ENCODE data around the gene STIP1.
A peak's percentile ranks its signal among the peaks of the same experiment; 100 is the strongest.

Gene STIP1

DNA sequence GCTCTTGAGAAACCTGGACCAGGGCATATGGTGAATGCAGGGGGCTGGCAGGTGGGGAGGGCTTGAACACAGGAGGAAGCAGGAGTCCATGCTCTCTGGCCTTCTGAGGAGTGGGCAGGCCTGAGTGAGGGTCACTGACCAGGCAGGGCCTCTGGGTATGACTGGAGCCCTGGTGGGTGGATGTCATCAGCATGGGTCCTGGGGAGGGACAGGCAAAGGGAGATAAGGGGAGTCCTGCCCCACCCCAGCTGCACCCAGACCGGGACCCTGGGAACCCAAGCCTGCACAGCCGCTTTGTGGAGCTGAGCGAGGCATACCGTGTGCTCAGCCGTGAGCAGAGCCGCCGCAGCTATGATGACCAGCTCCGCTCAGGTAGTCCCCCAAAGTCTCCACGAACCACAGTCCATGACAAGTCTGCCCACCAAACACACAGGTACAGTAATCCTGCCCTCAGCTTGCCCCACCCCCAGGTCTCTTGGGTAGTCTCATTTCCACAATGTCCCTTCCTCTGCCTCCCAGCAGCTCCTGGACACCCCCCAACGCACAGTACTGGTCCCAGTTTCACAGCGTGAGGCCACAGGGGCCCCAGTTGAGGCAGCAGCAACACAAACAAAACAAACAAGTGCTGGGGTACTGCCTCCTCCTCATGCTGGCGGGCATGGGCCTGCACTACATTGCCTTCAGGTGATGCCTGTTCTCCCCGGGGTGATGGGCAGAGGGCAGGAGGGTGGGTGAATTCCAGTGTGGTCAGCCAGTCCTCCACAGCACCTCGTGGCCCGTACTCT, 46.4 kb downstream of the STIP1 start:
- H3K27me3 Mint-ChIP-seq, result no peaks in the 10 kb centered on the region
- H3K9me3 Mint-ChIP-seq, result no peaks in the 10 kb centered on the region
- peak overlapping the region; percentile 91 for H3K4me3 Mint-ChIP-seq
- peaks cover 74% of the 10 kb centered on the region for H3K4me1 Mint-ChIP-seq
- peak overlapping the region; percentile 91 for H3K27ac Mint-ChIP-seq
- no peak for ATAC-seq
- peaks cover 19% of the 10 kb centered on the region for H3K36me3 Mint-ChIP-seq

- Mint-ChIP-seq H3K9me3 (no peaks in the 10 kb centered on the region), H3K27me3 (no peaks in the 10 kb centered on the region), H3K27ac (peak overlapping the region; percentile 49), H3K4me3 (peak overlapping the region; percentile 76), H3K36me3 (peaks cover 21% of the 10 kb centered on the region), H3K4me1 (peaks cover 74% of the 10 kb centered on the region)
- ATAC-seq, result no peak
These were observed 47.0 kb downstream of the STIP1 start for GRCh38 chr11:64232967-64233315.

DNA sequence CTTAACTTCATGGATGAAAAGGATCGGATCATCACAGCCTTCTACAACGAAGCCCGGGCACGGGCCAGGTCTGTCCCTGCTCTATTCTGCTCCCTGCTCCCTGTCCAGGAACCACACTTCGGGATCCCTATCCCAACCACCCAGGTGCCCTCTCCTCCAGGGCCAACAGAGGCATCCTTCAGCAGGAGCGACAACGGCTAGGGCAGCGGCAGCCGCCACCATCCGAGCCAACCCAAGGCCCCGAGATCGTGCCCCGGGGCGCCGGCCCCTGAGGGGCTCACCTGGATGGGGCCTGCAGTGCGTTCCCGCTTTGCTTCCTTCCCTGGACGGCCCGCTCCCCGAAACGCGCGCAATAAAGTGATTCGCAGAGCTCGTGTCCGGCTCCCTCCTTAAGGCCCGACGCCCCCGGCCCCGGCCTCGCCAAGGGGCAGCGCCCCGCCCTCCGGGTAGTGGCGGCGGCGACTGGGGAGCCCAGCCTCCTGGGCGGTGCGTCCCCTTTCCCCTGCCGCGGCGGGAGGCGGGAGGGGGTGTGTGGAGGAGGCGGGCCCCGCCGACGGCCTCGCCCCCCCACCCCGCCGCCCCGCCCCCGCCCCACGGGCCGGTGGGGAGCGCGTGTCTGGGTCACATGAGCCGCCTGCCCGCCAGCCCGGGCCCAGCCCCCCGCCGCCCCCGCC, 48.1 kb downstream of the STIP1 start, which contains the start of gene VEGFB:
Gene VEGFB, plus strand, starts transcription at position 672 of the 674 bp plus-strand sequence. CDS start 250 bp downstream, outside the sequence.
- H3K36me3 Mint-ChIP-seq, result peaks cover 32% of the 10 kb centered on the region
- peak within 1 kb of the TSS; percentile 94 for H3K4me3 Mint-ChIP-seq
- H3K4me1 Mint-ChIP-seq, result peaks cover 78% of the 10 kb centered on the region
- no peaks in the 10 kb centered on the region for H3K27me3 Mint-ChIP-seq
- peak within 1 kb of the TSS; percentile 99 for H3K27ac Mint-ChIP-seq
- peak; percentile 74 for ATAC-seq
- no peaks in the 10 kb centered on the region for H3K9me3 Mint-ChIP-seq

DNA sequence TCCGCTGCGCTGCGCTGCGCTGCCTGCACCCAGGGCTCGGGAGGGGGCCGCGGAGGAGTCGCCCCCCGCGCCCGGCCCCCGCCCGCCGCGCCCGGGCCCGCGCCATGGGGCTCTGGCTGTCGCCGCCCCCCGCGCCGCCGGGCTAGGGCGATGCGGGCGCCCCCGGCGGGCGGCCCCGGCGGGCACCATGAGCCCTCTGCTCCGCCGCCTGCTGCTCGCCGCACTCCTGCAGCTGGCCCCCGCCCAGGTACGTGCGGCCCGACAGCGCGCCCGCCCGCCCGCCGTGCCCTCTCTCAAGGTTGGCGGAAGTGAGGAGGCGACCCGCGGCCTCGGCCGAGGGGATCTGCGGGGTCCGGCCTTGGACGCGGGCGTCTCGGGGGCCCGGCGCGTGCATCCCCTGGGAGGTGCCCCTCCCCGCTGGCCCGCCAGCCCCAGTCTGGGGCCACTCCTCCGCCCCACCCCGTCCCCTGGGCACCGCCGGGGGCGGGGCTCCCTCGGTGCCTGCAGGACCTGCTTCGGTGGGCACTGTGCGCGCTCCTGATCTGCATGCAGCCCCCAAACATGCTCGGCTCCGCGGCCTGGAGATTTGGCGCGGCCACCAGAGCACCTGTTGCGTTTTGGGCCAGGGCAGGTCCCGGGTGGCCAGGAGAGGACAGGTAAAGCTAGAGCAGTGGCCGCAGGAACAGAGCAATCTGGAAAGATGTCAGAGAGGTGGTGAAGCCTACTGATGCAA, 48.8 kb downstream of the STIP1 start:
- Mint-ChIP-seq H3K27ac (peak overlapping the region; percentile 99), H3K36me3 (peaks cover 36% of the 10 kb centered on the region), H3K27me3 (no peaks in the 10 kb centered on the region), H3K4me3 (peak overlapping the region; percentile 94), H3K9me3 (no peaks in the 10 kb centered on the region), H3K4me1 (peaks cover 78% of the 10 kb centered on the region)
- peak; percentile 71 for ATAC-seq

- Mint-ChIP-seq H3K27ac (peak overlapping the region; percentile 99), H3K36me3 (peaks cover 38% of the 10 kb centered on the region), H3K9me3 (no peaks in the 10 kb centered on the region), H3K4me3 (peak overlapping the region; percentile 94), H3K4me1 (peaks cover 81% of the 10 kb centered on the region), H3K27me3 (no peaks in the 10 kb centered on the region)
- ATAC-seq, result no peak
These were observed 49.6 kb downstream of the STIP1 start for GRCh38 chr11:64235437-64236161.

DNA sequence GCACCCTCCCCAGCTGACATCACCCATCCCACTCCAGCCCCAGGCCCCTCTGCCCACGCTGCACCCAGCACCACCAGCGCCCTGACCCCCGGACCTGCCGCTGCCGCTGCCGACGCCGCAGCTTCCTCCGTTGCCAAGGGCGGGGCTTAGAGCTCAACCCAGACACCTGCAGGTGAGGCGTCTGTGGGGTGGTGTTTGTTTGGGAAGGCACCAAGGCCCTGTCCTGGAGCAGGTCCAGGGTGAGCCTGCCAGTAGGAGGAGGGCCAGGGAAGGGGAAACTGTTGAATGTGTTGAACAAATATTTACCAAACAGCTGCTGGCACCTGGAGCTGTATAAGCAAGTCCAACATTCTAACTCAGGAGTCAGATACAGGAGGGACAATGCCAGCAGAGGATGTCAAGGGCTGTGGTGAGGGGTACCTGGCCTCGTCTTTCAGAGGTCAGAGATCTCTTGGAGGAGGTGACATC, 51.5 kb downstream of the STIP1 start:
- Mint-ChIP-seq H3K27ac (peak overlapping the region; percentile 99), H3K4me3 (peak overlapping the region; percentile 66)
- no peak for ATAC-seq

DNA sequence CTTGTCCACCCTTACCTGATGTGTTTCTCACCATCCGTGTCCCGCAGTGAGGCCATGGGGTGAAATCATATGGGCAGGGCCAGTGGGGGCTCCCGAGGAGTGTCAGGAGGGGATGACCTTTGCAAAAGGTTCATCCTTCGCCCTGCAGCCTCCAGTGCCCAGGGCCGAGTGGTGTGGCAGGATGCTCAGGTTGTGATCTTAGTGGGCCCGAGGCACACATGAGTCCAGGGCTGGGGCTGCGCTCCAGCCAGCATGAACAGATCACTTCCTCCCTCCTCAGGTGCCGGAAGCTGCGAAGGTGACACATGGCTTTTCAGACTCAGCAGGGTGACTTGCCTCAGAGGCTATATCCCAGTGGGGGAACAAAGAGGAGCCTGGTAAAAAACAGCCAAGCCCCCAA, 52.1 kb downstream of the STIP1 start:
- peaks cover 75% of the 10 kb centered on the region for H3K4me1 Mint-ChIP-seq
- no peak for ATAC-seq
- peak overlapping the region; percentile 99 for H3K27ac Mint-ChIP-seq
- H3K36me3 Mint-ChIP-seq, result peaks cover 48% of the 10 kb centered on the region
- no peaks in the 10 kb centered on the region for H3K9me3 Mint-ChIP-seq
- H3K4me3 Mint-ChIP-seq, result peak overlapping the region; percentile 71
- no peaks in the 10 kb centered on the region for H3K27me3 Mint-ChIP-seq

More for the DNA sequence above, 51.5 kb downstream of the STIP1 start:
- no peaks in the 10 kb centered on the region for H3K9me3 Mint-ChIP-seq
- no peaks in the 10 kb centered on the region for H3K27me3 Mint-ChIP-seq
- H3K4me1 Mint-ChIP-seq, result peaks cover 75% of the 10 kb centered on the region
- H3K36me3 Mint-ChIP-seq, result peaks cover 42% of the 10 kb centered on the region

DNA sequence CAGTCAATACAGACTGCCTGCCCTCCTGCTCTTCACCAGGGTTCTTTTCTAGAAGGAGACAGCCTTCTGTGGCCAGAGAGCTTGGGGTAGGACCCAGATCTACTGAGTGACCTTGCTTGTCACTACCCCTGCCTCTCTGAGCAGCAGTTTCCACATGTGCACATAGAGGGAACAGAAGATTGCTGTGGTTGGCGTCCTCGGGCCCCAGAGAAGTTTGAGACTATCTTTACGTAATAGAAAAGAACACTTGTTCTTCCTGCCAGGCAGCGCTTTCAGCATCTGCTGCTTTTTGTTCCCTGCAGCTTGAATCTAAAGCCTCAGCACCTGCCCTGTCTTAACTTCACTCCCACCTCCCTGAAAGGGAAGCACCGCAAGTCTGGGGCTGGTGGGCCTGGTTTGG, 53.0 kb downstream of the STIP1 start:
- H3K27ac Mint-ChIP-seq, result peak overlapping the region; percentile 99
- peaks cover 56% of the 10 kb centered on the region for H3K36me3 Mint-ChIP-seq
- no peak for ATAC-seq
- H3K4me1 Mint-ChIP-seq, result peaks cover 75% of the 10 kb centered on the region
- H3K27me3 Mint-ChIP-seq, result no peaks in the 10 kb centered on the region
- H3K9me3 Mint-ChIP-seq, result no peaks in the 10 kb centered on the region
- H3K4me3 Mint-ChIP-seq, result no peak overlapping the region

DNA sequence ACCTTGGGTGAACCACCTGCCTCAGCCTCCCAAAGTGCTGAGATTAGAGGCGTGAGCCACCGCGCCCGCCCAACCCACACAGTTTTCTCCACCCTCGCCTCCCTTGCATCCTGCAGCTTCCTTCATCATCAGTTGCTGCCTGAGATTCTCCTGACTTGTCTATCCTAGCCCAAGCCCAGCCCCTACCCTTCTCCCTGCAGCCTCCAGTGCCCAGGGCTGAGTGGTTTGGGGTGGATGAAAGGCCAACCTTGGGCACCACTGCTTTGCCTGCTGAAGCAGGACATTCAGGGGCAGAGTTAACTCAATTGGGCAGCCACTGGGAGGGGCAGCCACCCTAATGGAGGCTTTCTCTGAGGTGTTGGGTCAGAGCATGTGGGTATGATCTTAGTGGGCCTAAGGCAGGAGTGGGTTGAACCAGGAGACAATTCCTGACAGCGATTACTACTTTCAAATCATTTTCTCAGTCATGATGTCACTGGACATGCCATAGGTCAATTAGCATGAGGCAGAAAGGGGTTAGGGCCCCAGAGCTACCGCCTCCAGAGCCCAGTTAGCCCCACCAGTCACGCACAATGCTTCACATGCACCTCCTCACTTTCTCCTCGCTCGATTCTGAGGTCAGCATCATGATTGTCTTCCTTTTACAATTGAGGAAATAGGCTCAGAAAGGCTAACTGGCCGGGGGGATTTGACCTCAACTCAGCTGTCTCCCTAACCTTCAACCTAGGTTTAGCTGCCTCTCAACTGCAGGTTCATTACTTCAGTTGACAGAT, 53.9 kb downstream of the STIP1 start:
- peaks cover 74% of the 10 kb centered on the region for H3K4me1 Mint-ChIP-seq
- peak overlapping the region; percentile 86 for H3K4me3 Mint-ChIP-seq
- peaks cover 56% of the 10 kb centered on the region for H3K36me3 Mint-ChIP-seq
- no peaks in the 10 kb centered on the region for H3K9me3 Mint-ChIP-seq
- peak overlapping the region; percentile 99 for H3K27ac Mint-ChIP-seq
- H3K27me3 Mint-ChIP-seq, result no peaks in the 10 kb centered on the region
- peak; percentile 39 for ATAC-seq

DNA sequence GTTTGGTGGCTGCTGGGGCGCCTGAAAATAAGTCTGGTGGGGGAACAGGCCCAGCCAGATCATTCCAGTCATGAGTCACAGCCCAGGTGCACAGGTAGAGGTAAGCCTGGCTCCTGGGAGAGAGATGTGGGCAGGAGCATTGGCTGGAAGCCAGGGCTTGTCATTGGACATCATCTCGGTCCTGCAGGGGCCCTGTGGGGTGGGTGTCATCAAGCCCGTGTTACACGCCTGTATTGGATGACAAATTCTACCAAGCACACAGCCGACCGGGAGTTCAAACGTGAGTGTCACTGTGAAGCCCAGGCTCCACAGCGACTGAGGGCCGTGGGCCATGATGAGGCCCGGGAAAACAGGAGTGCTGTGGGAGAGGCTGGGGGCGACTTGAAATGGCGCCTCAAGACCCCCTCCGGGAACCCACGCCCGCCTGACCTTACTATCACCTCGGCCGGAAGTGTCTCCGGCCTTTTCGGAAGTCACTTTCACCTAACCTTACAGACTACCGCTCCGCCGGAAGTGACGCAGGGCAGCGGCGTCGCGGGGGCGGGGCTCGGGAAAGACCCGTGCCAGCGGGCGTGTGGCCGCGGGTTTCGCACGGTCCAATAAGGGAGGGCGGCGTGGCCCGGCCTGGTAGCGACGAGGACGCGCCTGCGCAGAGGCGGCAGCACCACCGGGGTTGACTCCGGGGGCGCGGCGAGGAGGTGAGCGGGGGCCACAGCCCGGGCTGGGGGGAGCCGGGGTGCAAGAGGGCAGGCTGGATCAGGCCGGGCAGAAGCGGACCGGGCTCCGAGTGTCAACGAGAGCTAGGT, 54.7 kb downstream of the STIP1 start, which contains the start of gene FKBP2:
Gene FKBP2, plus strand, starts transcription at position 661 of the 806 bp plus-strand sequence. CDS start 1,293 bp downstream, outside the sequence.
- Mint-ChIP-seq H3K4me3 (peak within 1 kb of the TSS; percentile 86), H3K36me3 (peaks cover 48% of the 10 kb centered on the region), H3K4me1 (peaks cover 73% of the 10 kb centered on the region), H3K9me3 (no peaks in the 10 kb centered on the region), H3K27me3 (no peaks in the 10 kb centered on the region), H3K27ac (peak within 1 kb of the TSS; percentile 99)
- peak; percentile 74 for ATAC-seq

- ATAC-seq, result peak; percentile 86
- H3K36me3 Mint-ChIP-seq, result peaks cover 47% of the 10 kb centered on the region
- H3K27ac Mint-ChIP-seq, result peak overlapping the region; percentile 99
- H3K9me3 Mint-ChIP-seq, result no peaks in the 10 kb centered on the region
- H3K4me3 Mint-ChIP-seq, result peak overlapping the region; percentile 86
- no peaks in the 10 kb centered on the region for H3K27me3 Mint-ChIP-seq
- H3K4me1 Mint-ChIP-seq, result peaks cover 74% of the 10 kb centered on the region
These were observed 55.2 kb downstream of the STIP1 start for GRCh38 chr11:64241241-64241490.

- Mint-ChIP-seq H3K36me3 (peaks cover 47% of the 10 kb centered on the region), H3K4me1 (peaks cover 73% of the 10 kb centered on the region), H3K27me3 (no peaks in the 10 kb centered on the region), H3K9me3 (no peaks in the 10 kb centered on the region), H3K27ac (peak overlapping the region; percentile 99), H3K4me3 (peak overlapping the region; percentile 86)
- ATAC-seq, result peak; percentile 5
These were observed 55.8 kb downstream of the STIP1 start for GRCh38 chr11:64241491-64242374.

Measured in stimulated activated memory B cell treated with anti-CD40 and anti-IgM and Interleukin-4, amounts not matched to agents 10 μg/mL and 1 μg/mL and 100 μg/mL, for 72 hours (primary cell).